HG03097 (cell line): ENCODE data around the gene VPS41.
"Not testable (repeated sequence)": the region's sequence is repeated elsewhere in the genome, so short reads cannot be mapped to it uniquely, and the experiment has no call there.

Experiments used
- ATAC-seq: cut with Tn5 transposase; IDR thresholded peaks from one replicate; pipeline ENCODE4 v1.9.1; 2021; ENCODE audit not compliant: unreplicated experiment, low FRiP score

VPS41 gene

DNA sequence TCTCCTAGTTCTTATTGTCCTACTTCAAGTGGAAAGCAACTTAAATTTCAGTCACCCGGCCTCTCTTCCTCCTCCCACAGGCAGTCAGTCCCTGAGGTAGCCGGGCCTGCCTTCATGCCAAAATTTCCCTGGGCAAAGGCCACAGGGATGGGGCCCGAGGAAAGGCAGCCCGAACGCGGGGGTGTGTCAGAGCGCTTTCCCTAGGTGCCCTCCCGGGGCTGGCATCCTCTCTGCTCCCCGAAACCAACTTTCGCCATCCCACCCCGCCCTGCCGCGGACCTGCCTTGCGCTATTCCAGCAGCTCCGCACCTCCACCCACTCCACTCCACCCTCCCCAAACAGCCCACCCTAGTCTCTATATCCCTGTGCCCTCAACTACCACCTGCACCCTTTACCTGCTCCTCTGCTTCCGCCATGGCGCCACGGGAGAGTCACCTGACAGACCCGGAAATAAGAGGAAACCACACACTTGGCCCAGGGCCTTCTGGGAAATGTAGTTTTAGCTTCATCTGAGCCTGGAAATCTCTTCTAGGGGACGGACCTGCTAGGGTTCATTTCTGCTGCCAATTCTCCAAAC is at the start of gene VPS41:
VPS41 (minus strand) TSS at position 433 of the 577 bp plus-strand sequence; CDS start at position 416, 17 bp downstream.
- ATAC-seq = peak; percentile 96

DNA sequence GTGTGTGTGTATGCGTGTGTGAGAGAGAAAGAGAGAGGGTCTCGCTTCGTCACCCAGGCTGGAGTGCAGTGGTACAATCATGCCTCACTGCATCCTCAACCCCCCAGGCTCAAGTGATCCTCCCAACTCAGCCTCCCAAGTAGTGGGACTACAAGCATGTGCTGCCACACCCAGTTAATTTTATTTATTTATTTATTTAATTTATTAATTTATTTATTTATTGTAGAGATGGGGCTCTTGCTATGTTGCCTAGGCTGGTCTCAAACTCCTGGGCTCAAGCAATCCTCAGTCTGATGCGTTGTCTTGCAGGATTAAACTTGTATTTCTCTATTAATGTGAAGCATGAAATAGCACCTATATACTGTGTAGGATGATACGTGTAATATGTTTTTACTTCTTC is 46.9 kb upstream of the VPS41 start:
- no peak for ATAC-seq

DNA sequence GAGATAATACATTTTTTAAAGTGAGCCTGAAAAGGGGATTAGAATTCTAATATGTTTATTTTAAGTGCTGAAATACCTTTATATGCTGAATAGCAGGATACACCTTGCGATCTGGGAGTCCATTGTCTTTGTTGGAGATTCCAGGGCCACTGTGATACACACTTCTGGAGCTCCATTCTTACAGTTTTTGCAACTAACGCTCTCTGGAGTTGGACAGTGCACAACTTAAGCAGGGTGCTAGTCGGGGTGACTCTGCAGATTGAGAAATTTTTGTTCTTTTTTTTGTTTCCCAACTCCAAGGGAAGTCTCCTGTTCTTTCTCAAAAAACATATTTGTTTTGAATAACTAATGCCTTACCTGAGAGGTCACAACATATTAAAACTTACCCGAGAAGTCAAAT is 45.0 kb upstream of the VPS41 start:
- no peak for ATAC-seq

DNA sequence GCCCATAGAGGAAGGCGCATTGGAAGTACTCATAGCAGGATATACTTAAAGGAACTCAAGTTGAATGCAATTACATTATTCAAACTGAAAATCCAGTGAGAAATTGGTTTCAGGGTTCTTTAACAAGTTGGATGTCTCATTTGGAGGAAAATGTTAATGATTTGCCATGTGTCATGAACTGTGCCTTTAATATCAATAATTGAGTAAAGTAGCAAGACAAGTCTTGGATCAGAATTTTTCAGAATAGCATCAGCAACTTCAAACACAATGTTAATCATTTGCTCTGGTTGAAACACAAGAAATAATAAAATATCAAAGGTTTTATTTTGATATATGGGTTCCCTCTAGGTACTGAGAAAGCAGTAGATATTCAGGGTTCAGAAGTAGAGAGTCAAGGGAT is 44.2 kb upstream of the VPS41 start:
- no peak for ATAC-seq

DNA sequence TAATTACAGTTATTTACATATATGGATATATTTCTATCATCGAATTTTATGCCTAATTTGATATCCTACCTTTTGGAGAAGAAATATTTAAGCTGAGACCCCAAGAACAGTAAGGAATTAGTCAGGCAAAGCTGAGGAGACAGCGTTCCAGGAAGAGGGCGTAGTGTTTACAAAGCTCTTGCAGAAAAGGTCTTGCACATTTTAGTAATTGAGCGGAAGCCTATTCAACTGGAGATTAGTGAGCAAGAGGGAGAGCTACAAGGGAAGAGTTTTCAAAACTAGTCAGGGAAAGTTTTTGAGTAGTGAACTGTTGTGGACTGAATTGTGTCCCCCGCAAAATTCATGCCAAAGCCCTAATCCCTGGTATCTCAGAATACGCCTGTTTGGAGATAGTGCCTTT is 42.2 kb upstream of the VPS41 start:
- ATAC-seq = no peak

DNA sequence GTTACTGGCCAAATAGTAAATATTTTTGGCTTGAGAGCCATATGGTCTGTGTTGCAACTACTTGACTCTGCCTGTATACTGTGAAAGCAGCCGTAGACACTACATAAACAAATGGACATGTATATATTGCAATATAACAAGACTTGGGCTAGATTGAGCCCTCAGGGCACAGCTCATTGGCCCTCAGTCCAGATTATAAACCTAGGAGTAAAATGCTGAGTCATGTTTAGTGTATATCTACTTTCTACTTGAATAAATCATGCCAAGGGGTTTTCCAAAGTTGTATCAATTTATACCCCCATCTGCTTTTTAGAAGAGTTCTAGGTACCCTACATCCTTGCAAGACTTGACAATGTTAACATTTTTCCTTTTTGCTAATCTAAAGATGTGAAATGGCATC is 41.3 kb upstream of the VPS41 start:
- ATAC-seq = no peak

DNA sequence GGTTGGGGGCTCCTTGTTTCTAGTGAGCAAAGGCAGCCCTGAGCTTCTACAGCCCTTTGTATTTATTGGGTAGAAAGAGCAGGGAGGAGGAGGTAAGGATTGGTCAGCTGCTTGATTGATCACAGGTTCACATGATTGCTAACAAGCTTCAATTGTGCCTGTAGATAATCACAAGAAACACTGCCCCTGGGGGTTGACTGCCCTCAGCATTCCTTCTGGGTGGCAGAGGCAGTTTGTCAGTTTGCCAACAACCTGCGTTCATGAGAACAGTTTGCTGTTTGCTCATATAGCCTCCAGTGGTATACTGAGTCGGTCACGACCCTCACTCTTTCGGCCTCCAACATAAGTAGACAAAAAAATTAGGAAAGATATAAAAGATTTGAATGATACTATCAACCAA is 38.5 kb upstream of the VPS41 start:
- not testable (repeated sequence) for ATAC-seq

DNA sequence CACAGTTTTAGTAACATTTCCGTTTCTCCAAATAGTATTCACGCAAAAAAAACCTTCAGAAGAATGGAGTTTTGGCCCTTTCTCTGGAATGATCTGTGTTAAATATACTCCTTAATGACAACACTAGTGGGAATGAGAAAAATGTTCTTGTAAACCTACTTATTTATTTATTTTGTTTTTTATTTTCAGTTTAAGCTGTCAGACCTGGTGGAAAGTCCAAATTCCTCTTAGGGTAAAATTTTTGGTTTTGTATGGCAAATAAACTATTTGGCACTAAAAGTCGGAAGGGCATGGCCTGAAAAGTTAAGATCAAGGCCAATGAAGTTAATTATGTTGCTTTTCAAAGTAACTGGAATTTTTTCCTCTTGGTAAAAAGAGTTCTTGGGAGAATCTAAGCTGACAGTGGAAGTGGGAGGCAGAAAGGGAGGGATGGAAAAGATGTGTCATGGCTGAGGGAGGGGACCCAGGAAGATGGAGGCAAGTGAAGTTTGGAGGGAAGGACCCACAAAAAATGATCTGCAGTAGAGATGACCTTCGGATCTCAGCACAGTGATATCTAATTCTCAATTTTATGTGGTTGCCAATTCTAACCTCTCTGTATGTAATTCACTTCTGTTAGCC is 33.5 kb upstream of the VPS41 start:
- no peak for ATAC-seq

DNA sequence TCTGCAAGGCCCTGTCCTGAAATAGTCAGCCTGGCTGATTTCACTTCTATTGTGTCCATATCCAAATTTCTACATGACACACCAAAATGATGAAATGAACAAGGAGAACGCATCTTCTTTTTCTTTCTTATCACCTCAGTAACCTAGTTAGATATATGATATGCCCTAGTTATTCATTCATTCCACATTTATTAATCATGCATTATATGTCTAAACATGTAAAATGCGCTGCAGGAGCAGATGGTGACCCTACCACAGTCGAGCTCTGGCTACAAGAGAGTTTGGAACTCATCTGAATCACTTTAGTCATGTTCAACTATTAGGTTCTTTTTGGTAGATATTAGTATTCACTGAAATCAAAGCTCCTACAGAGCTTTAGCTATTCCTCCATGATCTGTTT is 31.8 kb upstream of the VPS41 start:
- ATAC-seq = no peak

DNA sequence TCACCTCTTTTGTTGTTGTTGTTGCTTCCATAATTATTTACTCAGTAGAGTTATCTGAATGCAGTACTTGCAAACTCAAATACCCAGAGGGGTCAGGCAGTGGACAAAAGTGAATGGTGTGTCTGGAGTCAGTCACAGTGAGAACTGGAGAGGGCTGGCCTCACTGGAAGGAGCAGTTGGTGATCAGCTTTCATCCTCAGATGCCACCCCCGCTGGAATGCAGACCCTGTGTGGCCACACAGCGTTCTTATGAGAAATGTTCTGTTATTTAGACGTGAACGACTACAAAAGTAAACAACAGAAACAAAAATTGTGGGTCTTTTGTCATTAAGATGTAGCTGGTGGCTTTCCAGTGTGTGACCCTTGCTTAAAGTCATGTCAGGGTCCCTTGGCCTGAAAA is 29.6 kb upstream of the VPS41 start:
- no peak for ATAC-seq

DNA sequence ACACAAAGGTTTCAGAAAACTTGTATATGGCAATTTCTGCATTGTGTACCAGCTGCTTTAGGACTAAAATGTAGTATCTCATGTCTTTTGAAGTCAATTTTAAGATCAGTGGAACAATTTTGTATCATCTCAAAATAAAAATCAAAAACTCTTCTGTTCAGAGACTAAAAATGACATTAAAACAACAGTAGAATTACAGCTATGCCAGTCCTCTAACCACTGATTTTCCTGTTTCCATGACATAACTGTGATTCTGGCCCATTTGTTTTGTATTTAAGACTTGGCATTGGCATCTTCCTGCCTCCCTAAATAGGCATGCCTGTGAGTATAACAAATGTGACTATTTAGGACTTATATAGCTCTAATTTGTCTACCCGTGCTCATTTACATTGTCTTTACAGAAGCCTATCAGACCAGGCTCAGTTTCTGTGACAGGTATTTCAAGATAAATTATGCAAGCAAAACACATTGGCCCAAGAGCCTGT is 29.1 kb upstream of the VPS41 start:
- no peak for ATAC-seq

DNA sequence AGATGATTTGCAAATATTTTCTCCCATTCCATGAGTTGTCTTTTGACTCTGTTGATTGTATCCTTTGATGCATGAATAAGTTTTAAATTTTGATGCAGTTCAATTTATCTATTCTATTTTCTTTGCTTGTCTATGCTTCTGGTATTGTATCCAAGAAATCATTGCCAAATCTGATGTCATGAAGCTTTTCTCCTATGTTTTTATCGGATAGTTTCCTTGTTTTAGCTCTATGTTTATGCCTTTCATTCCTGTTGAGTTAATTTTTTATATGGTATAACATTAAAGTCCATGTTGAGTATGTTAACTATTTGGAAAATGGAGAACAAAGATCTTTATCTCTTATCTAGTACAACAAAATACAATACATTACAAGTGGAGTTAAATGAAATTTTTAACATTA is 27.6 kb upstream of the VPS41 start:
- ATAC-seq = no peak

DNA sequence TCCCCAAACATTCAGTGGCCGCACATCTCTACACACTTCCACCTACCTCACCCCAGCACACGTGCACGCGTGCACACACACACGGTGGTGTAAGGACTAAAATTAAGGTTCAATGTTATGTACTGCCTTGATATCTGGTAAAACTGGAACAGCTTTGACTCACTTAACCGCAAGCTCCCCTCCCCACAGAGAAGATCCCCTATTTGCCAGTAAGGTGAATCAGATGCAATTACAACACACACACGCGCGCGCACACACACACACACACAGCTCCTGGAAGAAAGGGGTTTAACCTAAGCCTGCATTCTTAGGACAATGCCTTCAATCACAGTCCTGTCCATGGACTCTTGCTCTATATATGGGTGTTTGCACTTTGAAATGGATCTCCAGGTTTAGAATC is 25.5 kb upstream of the VPS41 start:
- ATAC-seq = no peak

DNA sequence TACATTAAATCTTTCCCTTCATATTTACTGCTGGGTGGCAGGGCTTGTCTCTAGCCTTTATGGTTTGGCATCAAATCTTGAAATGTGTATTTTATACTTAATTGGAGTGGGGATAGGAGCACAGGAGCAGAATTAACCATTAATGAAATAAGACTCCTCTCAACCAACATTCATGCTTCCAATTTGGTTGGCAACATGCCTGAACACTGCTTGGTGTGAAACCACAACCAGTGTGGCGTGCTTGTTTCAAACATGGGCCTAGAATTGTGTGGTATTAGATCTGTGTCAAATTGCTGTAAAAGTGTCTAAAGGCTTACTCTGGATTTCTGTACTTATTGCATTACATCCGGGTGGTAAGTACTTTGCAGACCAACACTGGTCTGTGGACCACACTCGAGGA is 25.1 kb upstream of the VPS41 start:
- ATAC-seq = no peak

DNA sequence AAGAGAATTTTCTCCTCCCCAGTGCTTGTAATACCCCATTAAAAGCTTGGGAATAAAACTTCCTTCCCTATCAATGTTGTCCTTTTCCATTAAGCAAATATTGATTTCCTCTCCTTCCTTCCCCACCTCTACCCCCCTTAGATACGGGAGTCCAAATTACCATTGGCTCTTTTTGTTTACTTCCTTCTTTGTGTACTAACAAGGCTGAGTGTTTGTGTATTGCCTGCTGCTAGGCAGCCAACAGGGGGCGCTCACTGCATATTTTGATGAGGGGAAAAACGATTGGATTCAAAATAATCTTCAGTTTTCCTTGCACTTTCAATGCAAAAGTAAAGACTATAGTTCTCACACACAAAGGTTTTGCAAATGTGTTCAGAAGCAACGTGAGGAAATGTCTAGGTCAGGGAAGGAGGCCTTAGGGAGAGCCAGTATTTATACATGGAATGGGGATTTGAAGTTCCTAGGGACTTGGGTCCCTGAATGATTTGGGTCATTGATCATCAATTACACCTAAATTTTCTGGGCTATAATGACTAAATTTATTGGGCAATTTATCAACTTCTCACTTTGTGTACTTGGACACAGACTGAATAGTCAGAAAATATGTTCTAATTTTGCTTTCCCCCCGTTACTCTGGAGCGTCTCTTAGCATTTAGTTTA is 23.6 kb upstream of the VPS41 start:
- ATAC-seq = no peak

DNA sequence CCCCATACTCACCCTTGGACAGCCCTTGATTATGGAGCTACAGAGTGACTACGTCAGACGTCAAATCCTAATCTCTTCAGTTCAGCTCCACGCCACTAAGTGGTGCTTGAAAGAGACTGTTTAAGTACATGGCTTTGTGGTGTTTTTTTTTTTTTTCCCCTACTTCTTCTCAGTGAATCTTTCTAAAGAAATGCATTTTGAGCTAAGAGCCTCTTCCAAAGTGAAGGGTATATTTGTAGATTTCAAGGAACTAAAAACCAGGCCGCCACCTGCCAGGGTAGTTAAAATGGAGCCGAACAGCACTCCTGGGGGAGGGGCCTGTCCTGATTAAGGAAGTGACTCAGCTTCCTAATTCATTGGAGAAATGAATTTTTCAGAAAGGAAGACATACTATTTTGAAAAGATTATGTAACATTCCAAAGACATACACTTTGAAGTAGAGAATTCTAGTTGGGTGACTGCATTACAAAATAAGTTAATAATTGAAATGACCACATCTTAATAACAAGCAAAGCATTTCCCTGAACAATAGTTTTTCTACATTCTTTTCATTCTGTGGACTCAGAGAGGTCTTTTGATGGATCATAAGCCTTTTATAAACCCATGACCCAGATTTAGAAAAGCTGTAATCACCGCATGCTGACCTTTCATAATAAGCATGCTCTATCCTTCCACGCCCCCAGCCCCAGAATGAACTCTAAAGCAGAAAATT is 20.6 kb upstream of the VPS41 start:
- ATAC-seq = no peak

DNA sequence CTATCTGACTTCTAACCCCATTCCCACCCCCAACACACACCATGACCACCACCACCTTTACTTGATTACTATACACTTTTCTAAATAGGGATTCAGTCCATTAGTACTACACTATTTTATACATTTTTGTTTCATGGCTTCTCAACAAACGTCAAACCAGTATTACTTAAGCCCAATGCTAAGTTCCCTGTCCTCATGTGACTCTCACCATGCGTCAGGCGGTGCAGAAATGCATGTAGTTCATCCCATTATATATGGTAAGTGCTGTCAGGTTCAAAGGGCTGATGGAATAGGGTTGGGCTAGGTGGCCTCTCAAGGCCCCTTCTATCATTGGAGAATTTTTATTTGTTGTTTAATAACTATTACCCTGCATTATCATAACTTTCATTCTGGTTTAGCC is 19.5 kb upstream of the VPS41 start:
- ATAC-seq = no peak

DNA sequence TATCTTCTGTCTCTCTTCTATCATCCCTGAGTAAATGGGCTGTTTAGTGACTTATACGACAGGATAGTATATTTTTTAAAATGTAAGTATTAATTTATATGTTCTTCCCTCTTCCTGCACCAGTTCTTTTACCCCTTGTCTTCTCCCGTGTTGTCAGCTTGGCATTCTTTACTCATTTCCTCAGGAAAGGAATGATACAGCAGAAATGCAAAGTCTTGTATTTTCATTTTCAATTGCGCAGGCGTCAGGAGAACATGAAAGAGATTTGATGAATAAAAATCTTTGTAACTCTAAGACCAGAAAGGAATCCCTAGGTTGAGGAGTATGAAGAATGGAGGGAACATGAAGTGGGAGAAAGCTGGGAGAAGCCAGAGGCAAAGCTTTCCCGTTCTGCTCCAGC is 18.8 kb upstream of the VPS41 start:
- no peak for ATAC-seq

DNA sequence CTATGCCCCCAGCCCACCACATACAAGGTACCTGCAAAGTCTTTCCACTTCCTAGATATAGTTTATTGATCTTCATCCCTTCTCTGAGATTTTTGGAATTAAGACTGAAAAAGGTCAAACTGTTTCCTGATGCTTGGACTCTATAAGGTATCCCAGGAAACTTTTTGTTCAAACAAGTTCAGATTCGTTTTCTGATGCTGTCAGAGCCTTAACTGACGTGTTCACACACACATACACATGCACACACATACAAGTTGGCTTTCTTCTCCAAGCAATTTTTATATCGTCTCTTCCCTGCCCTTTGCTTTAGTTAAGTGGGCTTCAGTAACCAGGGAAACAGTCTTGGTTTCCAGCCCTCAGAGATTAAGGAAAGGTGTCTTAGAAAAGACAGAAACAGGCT is 11.7 kb upstream of the VPS41 start:
- ATAC-seq = no peak

DNA sequence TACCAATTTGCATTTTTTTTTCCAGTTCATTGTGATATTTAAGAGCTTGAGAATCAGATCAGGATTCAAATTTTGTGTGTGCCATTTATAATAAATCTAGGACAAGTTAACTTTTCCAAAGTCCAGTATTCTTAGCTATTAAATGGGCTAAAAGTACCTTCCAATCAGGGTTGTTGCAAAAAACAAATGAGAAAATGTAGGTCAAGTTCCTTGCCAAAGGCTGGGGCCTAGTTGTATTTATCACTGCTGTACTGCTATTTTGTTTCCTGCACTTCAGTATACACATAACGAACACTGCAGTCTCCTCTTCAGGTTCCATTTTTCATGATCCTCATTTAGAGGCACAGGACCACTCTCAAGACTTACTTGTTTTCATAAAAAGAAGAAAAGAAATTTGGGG is 7.4 kb upstream of the VPS41 start:
- ATAC-seq = no peak

DNA sequence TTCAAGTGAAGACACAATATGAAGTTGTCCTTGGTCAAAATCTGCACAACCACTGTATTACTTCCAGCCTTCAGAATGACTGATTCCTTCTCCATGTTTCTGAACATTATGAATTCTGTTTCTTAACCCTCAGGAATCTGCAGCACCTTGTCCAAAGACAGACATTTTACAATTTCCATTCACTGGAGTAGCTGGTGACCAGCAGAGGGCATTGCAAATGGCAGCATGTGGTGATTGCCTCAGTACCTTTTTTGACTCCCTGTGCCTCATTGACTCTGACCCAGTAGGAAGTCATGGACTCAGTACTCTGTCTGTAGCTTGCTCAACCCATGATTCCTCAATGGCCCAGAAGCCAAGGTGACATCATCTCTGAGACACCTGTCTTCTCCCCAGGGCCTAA is 879 bp upstream of the VPS41 start:
- ATAC-seq = no peak

DNA sequence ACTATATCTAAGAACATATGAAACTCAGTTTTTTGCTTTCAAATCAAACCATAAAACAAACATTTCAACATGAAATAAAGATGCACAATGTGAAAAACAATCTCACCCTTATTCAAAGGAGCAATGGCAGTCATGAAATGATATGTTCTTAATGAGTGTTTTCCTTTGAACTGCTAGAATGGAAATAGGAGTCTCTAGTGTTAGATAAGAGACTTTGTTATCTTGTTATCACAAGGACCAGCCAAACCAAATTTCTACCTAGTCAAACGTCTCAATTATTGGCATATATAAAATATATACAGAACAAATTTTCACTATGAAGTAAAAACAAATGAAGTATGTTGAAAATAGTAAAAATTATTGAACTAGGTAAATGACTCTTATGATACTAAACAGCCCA is 1.2 kb downstream of the VPS41 start:
- ATAC-seq = no peak
